Parathyroid adenoma (tissue), 2 donors: ENCODE results near the gene KRTAP5-7.

Experiments used
- H2AFZ ChIP-seq: fragments of 300-600 bp; sonication (generic); one replicate; pipeline ENCODE4 v1.7.0; 2017; ENCODE audit warnings: antibody characterized with exemption, mild to moderate bottlenecking
- H3K27ac ChIP-seq: fragments of 300-600 bp; sonication (generic); one replicate; pipeline ENCODE4 v1.7.0; 2017
- H3K27me3 ChIP-seq: fragments of 300-600 bp; sonication (generic); one replicate; pipeline ENCODE4 v1.7.0; 2017; ENCODE audit warnings: low read length; ENCODE audit not compliant: control insufficient read depth, insufficient read depth
- H3K36me3 ChIP-seq: fragments of 300-600 bp; sonication (generic); one replicate; pipeline ENCODE4 v1.7.0; 2017; ENCODE audit warnings: low read length; ENCODE audit not compliant: control insufficient read depth, insufficient read depth
- H3K4me1 ChIP-seq: fragments of 300-600 bp; sonication (generic); one replicate; pipeline ENCODE4 v1.7.0; 2017; ENCODE audit warnings: control low read depth
- H3K4me2 ChIP-seq: fragments of 300-600 bp; sonication (generic); one replicate; pipeline ENCODE4 v1.7.0; 2017; ENCODE audit warnings: low read length
- H3K4me3 ChIP-seq: fragments of 300-600 bp; sonication (generic); one replicate; pipeline ENCODE4 v1.7.0; 2017; ENCODE audit warnings: low read depth, low read length
- H3K79me2 ChIP-seq: fragments of 300-600 bp; sonication (generic); one replicate; pipeline ENCODE4 v1.7.0; 2017; ENCODE audit warnings: control low read depth
- H3K9ac ChIP-seq: fragments of 300-600 bp; sonication (generic); one replicate; pipeline ENCODE4 v1.7.0; 2017; ENCODE audit warnings: mild to moderate bottlenecking
- H3K9me3 ChIP-seq: fragments of 300-600 bp; sonication (generic); one replicate; pipeline ENCODE4 v1.7.0; 2017; ENCODE audit warnings: low read length; ENCODE audit not compliant: control insufficient read depth
- CTCF ChIP-seq: fragments of 300-600 bp; sonication (generic); IDR thresholded peaks from one replicate; pipeline ENCODE4 v1.7.0; 2017; ENCODE audit warnings: antibody characterized with exemption, mild to moderate bottlenecking
- donor health status: primary hyperparathyroidism.

The KRTAP5-7 gene

GRCh38 chr11:71504531-71504930 lies 22.5 kb upstream of the KRTAP5-7 start:
- Histone ChIP-seq H3K9ac (no peak overlapping the region), H3K4me2 (no peak overlapping the region), H2AFZ (no peak overlapping the region), H3K4me3 (no peak overlapping the region), H3K79me2 (no peaks in the 10 kb centered on the region), H3K27me3 (no peaks in the 10 kb centered on the region), H3K4me1 (no peaks in the 10 kb centered on the region), H3K36me3 (no peaks in the 10 kb centered on the region), H3K9me3 (no peaks in the 10 kb centered on the region), H3K27ac (no peak overlapping the region)
- no peak for TF ChIP-seq CTCF

- H3K36me3 ChIP-seq = no peaks in the 10 kb centered on the region
- no peak overlapping the region for H3K4me3 ChIP-seq
- no peaks in the 10 kb centered on the region for H3K4me1 ChIP-seq
- H3K9me3 ChIP-seq = no peaks in the 10 kb centered on the region
- H3K79me2 ChIP-seq = no peaks in the 10 kb centered on the region
- no peak overlapping the region for H3K27ac ChIP-seq
- no peak overlapping the region for H3K4me2 ChIP-seq
- no peaks in the 10 kb centered on the region for H3K27me3 ChIP-seq
- TF ChIP-seq CTCF = no peak
- H2AFZ ChIP-seq = no peak overlapping the region
- H3K9ac ChIP-seq = no peak overlapping the region
These were observed 22.1 kb upstream of the KRTAP5-7 start for GRCh38 chr11:71505001-71505400.

GRCh38 chr11:71505781-71506180 lies 21.3 kb upstream of the KRTAP5-7 start:
- TF ChIP-seq CTCF = no peak
- Histone ChIP-seq H3K4me1 (no peaks in the 10 kb centered on the region), H3K27ac (no peak overlapping the region), H3K36me3 (no peaks in the 10 kb centered on the region), H3K4me2 (no peak overlapping the region), H3K4me3 (no peak overlapping the region), H2AFZ (no peak overlapping the region), H3K79me2 (no peaks in the 10 kb centered on the region), H3K9ac (no peak overlapping the region), H3K9me3 (no peaks in the 10 kb centered on the region), H3K27me3 (no peaks in the 10 kb centered on the region)

GRCh38 chr11:71507102-71507501 lies 20.0 kb upstream of the KRTAP5-7 start:
- no peaks in the 10 kb centered on the region for H3K36me3 ChIP-seq
- no peak overlapping the region for H2AFZ ChIP-seq
- H3K27ac ChIP-seq = no peak overlapping the region
- no peaks in the 10 kb centered on the region for H3K9me3 ChIP-seq
- H3K27me3 ChIP-seq = no peaks in the 10 kb centered on the region
- no peak for TF ChIP-seq CTCF
- no peak overlapping the region for H3K4me3 ChIP-seq
- H3K4me1 ChIP-seq = no peaks in the 10 kb centered on the region
- H3K4me2 ChIP-seq = no peak overlapping the region
- no peak overlapping the region for H3K9ac ChIP-seq
- H3K79me2 ChIP-seq = no peaks in the 10 kb centered on the region

- no peaks in the 10 kb centered on the region for H3K27me3 ChIP-seq
- no peak overlapping the region for H2AFZ ChIP-seq
- TF ChIP-seq CTCF = no peak
- H3K36me3 ChIP-seq = no peaks in the 10 kb centered on the region
- H3K9me3 ChIP-seq = no peaks in the 10 kb centered on the region
- no peak overlapping the region for H3K4me3 ChIP-seq
- no peak overlapping the region for H3K9ac ChIP-seq
- no peak overlapping the region for H3K27ac ChIP-seq
- H3K79me2 ChIP-seq = no peaks in the 10 kb centered on the region
- H3K4me2 ChIP-seq = no peak overlapping the region
- H3K4me1 ChIP-seq = no peaks in the 10 kb centered on the region
These were observed 8.3 kb upstream of the KRTAP5-7 start for GRCh38 chr11:71518506-71519471.
